ENCODE results near the gene MBNL1. TPM values are rescaled to one million over a fixed set of nuclear protein-coding genes. Genes with fewer than 3 reads are reported as not detected.

The MBNL1 gene
- total RNA-seq, 2 donors from 2014 or later: 299 to 323 TPM

- peak; percentile 76 to 80 for ATAC-seq (replicated peaks in 1 of 2)
- peak; percentile 70 to 72 for DNase-seq
- Mint-ChIP-seq H3K36me3 (ENCODE audit: insufficient read depth in 2 of 2) (no peaks in the 10 kb centered on the region), H3K27ac (peak overlapping the region; percentile 78), H3K9me3 (no peaks in the 10 kb centered on the region), H3K4me3 (peak overlapping the region; percentile 66 to 67), H3K4me1 (ENCODE audit: low read depth) (peaks cover 12% of the 10 kb centered on the region), H3K27me3 (ENCODE audit: low read depth) (no peaks in the 10 kb centered on the region)
These were observed 203.3 kb downstream of the MBNL1 start for GRCh38 chr3:152471814-152472671.

GRCh38 chr3:152472672-152472954, 203.9 kb downstream of the MBNL1 start:
- Mint-ChIP-seq H3K36me3 (ENCODE audit: insufficient read depth in 2 of 2) (no peaks in the 10 kb centered on the region), H3K4me3 (peak overlapping the region; percentile 66 to 67), H3K4me1 (ENCODE audit: low read depth) (peaks cover 12% of the 10 kb centered on the region), H3K9me3 (no peaks in the 10 kb centered on the region), H3K27me3 (ENCODE audit: low read depth) (no peaks in the 10 kb centered on the region), H3K27ac (peak overlapping the region; percentile 78)
- peak; percentile 2 to 5 for ATAC-seq (replicated peaks in 1 of 2)
- no peak for DNase-seq

- H3K27ac Mint-ChIP-seq: no peak overlapping the region
- no peaks in the 10 kb centered on the region for H3K27me3 Mint-ChIP-seq (ENCODE audit: low read depth)
- no peaks in the 10 kb centered on the region for H3K36me3 Mint-ChIP-seq (ENCODE audit: insufficient read depth in 2 of 2)
- H3K4me3 Mint-ChIP-seq: no peak overlapping the region
- no peaks in the 10 kb centered on the region for H3K9me3 Mint-ChIP-seq
- DNase-seq (peak in 1 of 2 donors; percentile 21), ATAC-seq (replicated peaks in 1 of 2) (peak in 1 of 2 donors; percentile 35)
- H3K4me1 Mint-ChIP-seq (ENCODE audit: low read depth): peaks cover 12% of the 10 kb centered on the region
These were observed 205.9 kb downstream of the MBNL1 start for GRCh38 chr3:152474585-152474984.

GRCh38 chr3:152477422-152477821, 208.7 kb downstream of the MBNL1 start:
- Mint-ChIP-seq H3K27me3 (ENCODE audit: low read depth) (no peaks in the 10 kb centered on the region), H3K9me3 (peaks cover 0 to 4% of the 10 kb centered on the region in 2 donors), H3K36me3 (ENCODE audit: insufficient read depth in 2 of 2) (peaks cover 1 to 10% of the 10 kb centered on the region in 2 donors), H3K27ac (no peak overlapping the region), H3K4me1 (ENCODE audit: low read depth) (peaks cover 4% of the 10 kb centered on the region), H3K4me3 (no peak overlapping the region)
- no peak for DNase-seq
- peak in 1 of 2 donors; percentile 26 for ATAC-seq (replicated peaks in 1 of 2)

- no peak overlapping the region for H3K4me3 Mint-ChIP-seq
- ATAC-seq (replicated peaks in 1 of 2): no peak
- no peaks in the 10 kb centered on the region for H3K4me1 Mint-ChIP-seq (ENCODE audit: low read depth)
- peaks cover 8 to 19% of the 10 kb centered on the region in 2 donors for H3K36me3 Mint-ChIP-seq (ENCODE audit: insufficient read depth in 2 of 2)
- DNase-seq: no peak
- peaks cover 2 to 7% of the 10 kb centered on the region in 2 donors for H3K9me3 Mint-ChIP-seq
- H3K27me3 Mint-ChIP-seq (ENCODE audit: low read depth): no peaks in the 10 kb centered on the region
- peak overlapping the region; percentile 61 for H3K27ac Mint-ChIP-seq
These were observed 211.7 kb downstream of the MBNL1 start for GRCh38 chr3:152480282-152480953.

- peaks cover 8 to 17% of the 10 kb centered on the region in 2 donors for H3K36me3 Mint-ChIP-seq (ENCODE audit: insufficient read depth in 2 of 2)
- no peak overlapping the region for H3K27ac Mint-ChIP-seq
- no peak overlapping the region for H3K4me3 Mint-ChIP-seq
- H3K27me3 Mint-ChIP-seq (ENCODE audit: low read depth): no peaks in the 10 kb centered on the region
- H3K4me1 Mint-ChIP-seq (ENCODE audit: low read depth): no peaks in the 10 kb centered on the region
- DNase-seq (no peak), ATAC-seq (replicated peaks in 1 of 2) (no peak)
- H3K9me3 Mint-ChIP-seq: peaks cover 2 to 6% of the 10 kb centered on the region in 2 donors
These were observed 217.6 kb downstream of the MBNL1 start for GRCh38 chr3:152486364-152486763.

GRCh38 chr3:152488449-152488848, 219.7 kb downstream of the MBNL1 start:
- Mint-ChIP-seq H3K9me3 (peaks cover 0 to 3% of the 10 kb centered on the region in 2 donors), H3K27me3 (ENCODE audit: low read depth) (no peaks in the 10 kb centered on the region)
- no peak for DNase-seq

GRCh38 chr3:152491922-152492321, 223.2 kb downstream of the MBNL1 start:
- H3K36me3 Mint-ChIP-seq (ENCODE audit: insufficient read depth in 2 of 2): no peaks in the 10 kb centered on the region

More at GRCh38 chr3:152488449-152488848, 219.7 kb downstream of the MBNL1 start:
- no peaks in the 10 kb centered on the region for H3K4me1 Mint-ChIP-seq (ENCODE audit: low read depth)
- peaks cover 4% of the 10 kb centered on the region in 2 donors for H3K36me3 Mint-ChIP-seq (ENCODE audit: insufficient read depth in 2 of 2)
- no peak overlapping the region for H3K4me3 Mint-ChIP-seq
- H3K27ac Mint-ChIP-seq: no peak overlapping the region
- peak; percentile 59 to 62 for ATAC-seq (replicated peaks in 1 of 2)

GRCh38 chr3:152496286-152496685, 227.6 kb downstream of the MBNL1 start:
- H3K4me3 Mint-ChIP-seq: no peak overlapping the region
- ATAC-seq (replicated peaks in 1 of 2) (no peak), DNase-seq (no peak)
- H3K27ac Mint-ChIP-seq: no peak overlapping the region
- H3K36me3 Mint-ChIP-seq (ENCODE audit: insufficient read depth in 2 of 2): no peaks in the 10 kb centered on the region
- H3K4me1 Mint-ChIP-seq (ENCODE audit: low read depth): peaks cover 19% of the 10 kb centered on the region
- H3K9me3 Mint-ChIP-seq: no peaks in the 10 kb centered on the region
- no peaks in the 10 kb centered on the region for H3K27me3 Mint-ChIP-seq (ENCODE audit: low read depth)

More at GRCh38 chr3:152491922-152492321, 223.2 kb downstream of the MBNL1 start:
- Mint-ChIP-seq H3K4me1 (ENCODE audit: low read depth) (no peaks in the 10 kb centered on the region), H3K27ac (no peak overlapping the region), H3K9me3 (no peaks in the 10 kb centered on the region), H3K27me3 (ENCODE audit: low read depth) (no peaks in the 10 kb centered on the region), H3K4me3 (no peak overlapping the region)
- no peak for ATAC-seq (replicated peaks in 1 of 2)
- no peak for DNase-seq

GRCh38 chr3:152496716-152497115, 228.0 kb downstream of the MBNL1 start:
- Mint-ChIP-seq H3K4me1 (ENCODE audit: low read depth) (peaks cover 19% of the 10 kb centered on the region), H3K36me3 (ENCODE audit: insufficient read depth in 2 of 2) (peaks cover 0 to under 1% of the 10 kb centered on the region in 2 donors), H3K4me3 (no peak overlapping the region), H3K9me3 (no peaks in the 10 kb centered on the region), H3K27ac (no peak overlapping the region), H3K27me3 (ENCODE audit: low read depth) (no peaks in the 10 kb centered on the region)
- ATAC-seq (replicated peaks in 1 of 2) (no peak), DNase-seq (no peak)

- H3K4me1 Mint-ChIP-seq (ENCODE audit: low read depth): peaks cover 19% of the 10 kb centered on the region
- H3K9me3 Mint-ChIP-seq: peaks cover 0 to 3% of the 10 kb centered on the region in 2 donors
- no peak overlapping the region for H3K27ac Mint-ChIP-seq
- ATAC-seq (replicated peaks in 1 of 2): no peak
- no peaks in the 10 kb centered on the region for H3K27me3 Mint-ChIP-seq (ENCODE audit: low read depth)
- DNase-seq: no peak
- H3K36me3 Mint-ChIP-seq (ENCODE audit: insufficient read depth in 2 of 2): peaks cover 0 to 2% of the 10 kb centered on the region in 2 donors
- peak overlapping the region in 1 of 2 donors; percentile 22 for H3K4me3 Mint-ChIP-seq
These were observed 228.7 kb downstream of the MBNL1 start for GRCh38 chr3:152497457-152497856.

GRCh38 chr3:152497890-152498289, 229.2 kb downstream of the MBNL1 start:
- DNase-seq (no peak), ATAC-seq (replicated peaks in 1 of 2) (no peak)
- Mint-ChIP-seq H3K27me3 (ENCODE audit: low read depth) (no peaks in the 10 kb centered on the region), H3K4me3 (peak overlapping the region in 1 of 2 donors; percentile 22), H3K27ac (no peak overlapping the region), H3K4me1 (ENCODE audit: low read depth) (peaks cover 19% of the 10 kb centered on the region), H3K36me3 (ENCODE audit: insufficient read depth in 2 of 2) (peaks cover 2% of the 10 kb centered on the region in 2 donors), H3K9me3 (peaks cover under 1 to 3% of the 10 kb centered on the region in 2 donors)

- no peaks in the 10 kb centered on the region for H3K27me3 Mint-ChIP-seq (ENCODE audit: low read depth)
- DNase-seq (no peak), ATAC-seq (replicated peaks in 1 of 2) (no peak)
- H3K36me3 Mint-ChIP-seq (ENCODE audit: insufficient read depth in 2 of 2): peaks cover 2 to 3% of the 10 kb centered on the region in 2 donors
- peaks cover 19% of the 10 kb centered on the region for H3K4me1 Mint-ChIP-seq (ENCODE audit: low read depth)
- H3K9me3 Mint-ChIP-seq: peaks cover 2 to 3% of the 10 kb centered on the region in 2 donors
- H3K4me3 Mint-ChIP-seq: peak overlapping the region in 1 of 2 donors; percentile 59
- no peak overlapping the region for H3K27ac Mint-ChIP-seq
These were observed 231.2 kb downstream of the MBNL1 start for GRCh38 chr3:152499791-152500385.
